CD4-positive, alpha-beta T cell treated with Interleukin-6 at 100 ng/mL for 8 hours (primary cell): Measurements from ENCODE around the gene HIGD1C.
"Not testable (repeated sequence)": the region's sequence is repeated elsewhere in the genome, so short reads cannot be mapped to it uniquely, and the experiment has no call there.

ENCODE experiments used
- DNase-seq: peaks from one replicate; pipeline ENCODE4 v3.0.0-alpha.2; 2020; ENCODE audit warnings: mixed read lengths, low spot score

HIGD1C gene

DNA sequence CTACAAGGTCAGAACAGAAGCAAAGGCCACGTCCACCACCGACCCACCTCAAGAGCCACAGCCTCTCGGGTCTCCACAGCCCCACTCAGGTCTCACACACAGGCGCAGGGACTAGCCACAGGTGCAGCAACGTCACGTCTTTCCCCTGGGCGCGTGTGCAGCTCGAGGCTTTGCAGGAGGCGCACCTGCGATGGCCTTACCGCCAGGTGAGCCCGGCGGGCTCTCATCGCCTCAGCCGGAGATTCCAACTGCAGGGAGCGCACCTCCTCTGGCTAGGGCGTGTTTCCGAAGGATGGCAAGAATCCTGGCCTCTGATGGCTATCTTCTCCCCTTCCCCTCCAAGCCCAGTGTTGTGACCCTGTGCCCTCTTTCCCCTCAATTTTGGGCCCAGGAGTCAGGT lies at the start of gene HIGD1C:
Gene HIGD1C, plus strand, starts transcription at position 35 of the 400 bp plus-strand sequence. CDS start 1,455 bp downstream, outside the sequence.
- no peak for DNase-seq

GRCh38 chr12:50908479-50908878 lies 43.9 kb upstream of the HIGD1C start:
- not testable (repeated sequence) for DNase-seq

- not testable (repeated sequence) for DNase-seq
Observed at GRCh38 chr12:50912361-50912760, 40.0 kb upstream of the HIGD1C start.

GRCh38 chr12:50913224-50913623 lies 39.1 kb upstream of the HIGD1C start:
- DNase-seq: no peak

- DNase-seq: no peak
Observed at GRCh38 chr12:50914872-50915484, 37.4 kb upstream of the HIGD1C start.

- DNase-seq: no peak
Observed at GRCh38 chr12:50916292-50916691, 36.1 kb upstream of the HIGD1C start.

- no peak for DNase-seq
Observed at GRCh38 chr12:50918584-50919316, 33.6 kb upstream of the HIGD1C start.

DNA sequence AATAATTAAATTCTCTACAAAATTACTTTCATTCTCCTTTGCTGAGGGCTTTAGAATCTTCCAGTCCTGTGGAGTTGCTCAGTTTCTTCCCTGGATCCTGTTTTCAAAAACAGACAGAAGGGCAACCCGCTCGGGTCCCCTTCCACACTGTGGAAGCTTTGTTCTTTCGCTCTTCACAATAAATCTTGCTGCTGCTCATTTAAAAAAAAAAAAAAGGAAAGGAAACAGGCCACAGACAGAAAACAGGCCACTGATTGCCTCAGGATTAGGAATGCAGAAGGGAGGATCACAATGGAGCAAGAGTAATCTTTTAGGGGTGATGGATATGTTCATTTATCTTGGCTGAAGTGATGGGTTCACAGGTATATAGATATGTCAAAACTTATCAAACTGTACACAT lies 29.5 kb upstream of the HIGD1C start:
- no peak for DNase-seq

DNA sequence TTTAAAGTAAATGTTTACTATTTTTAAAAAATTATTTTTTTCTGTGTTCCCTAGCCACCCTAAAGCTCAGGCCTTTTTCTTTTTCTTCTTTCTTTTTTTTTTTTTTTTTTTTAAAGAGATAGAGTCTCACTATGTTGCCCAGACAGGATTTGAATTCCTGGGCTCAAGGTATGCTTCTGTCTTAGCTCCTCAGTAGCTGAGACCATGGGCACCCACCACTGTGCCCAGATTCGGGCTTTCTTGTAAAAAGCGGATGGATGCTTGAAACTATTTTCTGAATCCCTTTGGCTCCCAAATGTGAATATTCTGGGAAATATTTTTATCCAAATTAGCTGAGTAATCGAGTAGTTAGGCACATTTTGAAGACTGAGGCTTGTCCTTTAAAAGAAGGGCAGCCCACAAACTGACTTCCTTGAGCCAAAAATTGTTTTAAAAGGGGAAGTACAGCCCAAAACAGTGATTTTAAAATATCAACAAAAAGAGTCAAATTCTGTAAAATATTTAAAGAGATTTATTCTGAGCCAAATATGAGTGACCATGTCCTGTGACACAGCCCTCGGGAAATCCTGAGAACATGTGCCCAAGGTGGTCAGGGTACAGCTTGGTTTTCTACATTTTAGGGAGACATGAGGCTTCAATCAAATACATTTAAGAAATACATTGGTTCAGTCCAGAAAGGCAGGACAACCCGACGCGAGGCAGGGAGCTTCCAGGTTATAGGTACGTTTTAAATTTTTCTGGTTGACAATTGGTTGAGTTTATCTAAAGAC lies 28.8 kb upstream of the HIGD1C start:
- no peak for DNase-seq

DNA sequence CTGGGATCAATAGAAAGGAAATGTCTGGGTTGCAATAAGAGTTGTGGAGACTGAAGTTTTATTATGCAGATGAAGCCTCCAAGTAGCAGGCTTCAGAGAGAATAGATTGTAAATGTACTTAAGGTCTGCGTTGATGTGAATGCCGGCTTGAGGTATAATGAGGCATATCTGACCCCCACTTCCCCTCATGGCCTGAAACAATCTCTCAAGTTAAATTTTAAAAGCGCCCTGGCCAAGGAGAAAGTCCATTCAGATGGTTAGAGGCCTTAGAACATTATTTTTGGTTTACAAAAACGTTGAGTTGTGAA lies 28.3 kb upstream of the HIGD1C start:
- no peak for DNase-seq

DNA sequence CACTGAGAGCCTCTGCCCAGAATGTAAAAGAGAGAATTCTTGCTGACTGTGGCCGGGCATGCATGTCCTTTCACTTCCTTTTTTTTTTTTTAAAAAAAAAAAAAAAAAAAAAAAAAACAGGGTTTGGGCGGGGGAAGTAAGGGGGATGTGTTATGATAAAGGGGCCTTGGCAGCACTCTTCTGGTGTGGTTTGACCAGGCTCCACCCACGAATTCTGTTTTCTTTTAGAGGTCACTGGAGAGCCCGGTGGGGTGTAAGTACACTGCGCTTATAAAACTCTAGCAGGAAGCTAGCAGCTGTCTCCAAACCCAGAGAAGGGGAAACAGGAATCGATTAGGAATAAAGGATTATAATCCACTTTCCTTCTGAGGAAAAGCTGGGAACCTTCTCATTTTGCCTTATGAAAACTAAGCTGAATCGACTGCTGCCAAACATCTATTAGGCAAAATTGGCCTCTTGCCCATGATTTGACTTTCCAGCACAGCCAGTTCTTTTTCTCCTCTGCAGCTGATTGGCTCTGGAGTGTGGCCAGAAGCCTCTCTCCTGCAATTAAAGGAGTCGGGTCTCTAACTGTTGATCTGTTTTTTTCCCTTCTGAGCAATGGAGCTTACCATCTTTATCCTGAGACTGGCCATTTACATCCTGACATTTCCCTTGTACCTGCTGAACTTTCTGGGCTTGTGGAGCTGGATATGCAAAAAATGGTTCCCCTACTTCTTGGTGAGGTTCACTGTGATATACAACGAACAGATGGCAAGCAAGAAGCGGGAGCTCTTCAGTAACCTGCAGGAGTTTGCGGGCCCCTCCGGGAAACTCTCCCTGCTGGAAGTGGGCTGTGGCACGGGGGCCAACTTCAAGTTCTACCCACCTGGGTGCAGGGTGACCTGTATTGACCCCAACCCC lies 27.7 kb upstream of the HIGD1C start:
- peak; percentile 20 for DNase-seq

DNA sequence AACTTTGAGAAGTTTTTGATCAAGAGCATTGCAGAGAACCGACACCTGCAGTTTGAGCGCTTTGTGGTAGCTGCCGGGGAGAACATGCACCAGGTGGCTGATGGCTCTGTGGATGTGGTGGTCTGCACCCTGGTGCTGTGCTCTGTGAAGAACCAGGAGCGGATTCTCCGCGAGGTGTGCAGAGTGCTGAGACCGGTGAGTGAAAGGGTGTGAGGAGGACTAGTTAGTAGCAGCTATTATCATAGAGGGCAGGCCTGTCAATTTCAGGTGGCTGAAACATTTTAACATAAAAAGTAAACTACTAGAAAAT lies 27.0 kb upstream of the HIGD1C start:
- DNase-seq: no peak

DNA sequence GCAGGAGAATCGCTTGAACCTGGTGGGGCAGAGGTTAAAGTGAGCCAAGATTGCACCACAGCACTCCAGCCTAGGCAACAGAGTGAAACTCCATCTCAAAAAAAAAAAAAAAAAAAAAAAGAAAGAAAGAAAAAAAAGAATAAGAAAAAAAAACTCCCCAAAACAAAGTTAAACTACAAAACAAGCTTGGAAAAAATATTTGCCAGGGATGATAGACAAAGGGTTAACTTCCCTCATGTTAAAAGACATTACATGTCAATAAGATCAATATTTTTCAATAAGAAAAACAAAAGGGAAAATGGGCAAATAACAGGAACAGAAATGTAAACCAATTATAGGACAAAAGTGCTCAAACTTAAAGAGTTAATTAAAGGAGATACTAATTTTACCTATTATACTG lies 26.4 kb upstream of the HIGD1C start:
- no peak for DNase-seq

DNA sequence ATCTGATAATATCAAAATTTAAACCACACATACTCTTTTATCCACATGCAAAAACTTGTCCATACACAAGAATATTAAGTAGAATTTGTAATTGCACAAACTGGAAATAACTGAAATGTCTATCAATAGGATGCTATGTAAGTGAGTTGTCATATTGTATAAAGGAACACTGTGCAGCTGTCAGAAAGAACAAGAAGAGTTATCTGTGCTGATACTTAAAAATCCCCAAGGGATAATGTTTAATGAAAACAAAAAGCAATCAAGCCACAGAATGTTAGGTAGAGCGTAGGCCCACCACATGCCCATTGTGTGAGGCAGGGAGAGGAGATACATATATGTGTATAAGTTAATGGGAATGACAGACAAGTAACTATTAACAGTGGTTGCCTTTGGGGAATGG lies 25.9 kb upstream of the HIGD1C start:
- DNase-seq: no peak

GRCh38 chr12:50926932-50927331 lies 25.4 kb upstream of the HIGD1C start:
- not testable (repeated sequence) for DNase-seq

- no peak for DNase-seq
Observed at GRCh38 chr12:50927356-50927755, 25.0 kb upstream of the HIGD1C start.

GRCh38 chr12:50927766-50928224 lies 24.5 kb upstream of the HIGD1C start:
- no peak for DNase-seq

GRCh38 chr12:50928392-50928791 lies 24.0 kb upstream of the HIGD1C start:
- DNase-seq: no peak

GRCh38 chr12:50929831-50930230 lies 22.5 kb upstream of the HIGD1C start:
- no peak for DNase-seq

- not testable (repeated sequence) for DNase-seq
Observed at GRCh38 chr12:50930477-50930876, 21.9 kb upstream of the HIGD1C start.

GRCh38 chr12:50932787-50933280 lies 19.5 kb upstream of the HIGD1C start:
- DNase-seq: no peak
